ENCODE measurements around the gene STAU1. TPM values are rescaled to one million over a fixed set of nuclear protein-coding genes. Genes with fewer than 3 reads are reported as not detected.
"Not testable (repeated sequence)": the region's sequence is repeated elsewhere in the genome, so short reads cannot be mapped to it uniquely, and the experiment has no call there.

STAU1 gene
- total RNA-seq, 3 donors from 2014 or later, result 66.4 to 79.0 (median 74.2) TPM

DNA sequence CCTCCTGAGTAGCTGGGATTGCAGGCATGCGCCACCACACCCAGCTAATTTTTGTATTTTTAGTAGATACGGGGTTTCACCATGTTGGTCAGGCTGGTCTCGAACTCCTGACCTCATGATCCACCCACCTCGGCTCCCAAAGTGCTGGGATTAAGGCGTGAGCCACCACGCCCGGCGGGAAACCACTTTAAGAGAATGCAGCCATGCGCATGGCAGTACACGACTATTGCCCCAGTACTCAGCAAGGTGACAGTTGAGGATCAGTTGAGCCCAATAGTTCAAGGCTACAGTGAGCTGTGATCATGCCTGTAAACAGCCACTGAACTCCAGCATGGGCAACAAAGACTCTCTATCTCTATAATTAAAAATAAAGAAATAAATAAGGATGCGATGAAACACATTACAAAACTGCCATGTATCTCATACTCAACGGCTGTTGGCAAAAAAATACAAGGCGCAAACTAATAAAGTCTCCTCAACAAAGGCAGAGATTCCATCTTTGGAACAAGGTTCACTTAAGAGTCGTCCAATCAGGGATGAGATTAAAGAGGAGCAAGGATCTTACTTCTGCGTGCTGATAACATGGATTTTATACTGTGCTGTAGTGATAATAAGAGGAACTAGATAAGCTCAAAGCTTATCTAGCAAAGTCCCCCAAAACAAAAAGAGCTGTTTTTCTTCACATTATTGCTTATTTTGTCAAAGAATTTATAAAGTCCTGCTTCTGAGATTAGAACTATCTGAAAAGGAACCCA is 51.1 kb downstream of the STAU1 start:
- Mint-ChIP-seq H3K36me3 (ENCODE audit: insufficient read depth) (peaks cover 23% of the 10 kb centered on the region), H3K4me1 (ENCODE audit: low read depth) (peaks cover 7% of the 10 kb centered on the region), H3K4me3 (no peak overlapping the region), H3K27me3 (ENCODE audit: low read depth) (no peaks in the 10 kb centered on the region), H3K9me3 (no peaks in the 10 kb centered on the region)
- no peak for DNase-seq
- ATAC-seq, result no peak

DNA sequence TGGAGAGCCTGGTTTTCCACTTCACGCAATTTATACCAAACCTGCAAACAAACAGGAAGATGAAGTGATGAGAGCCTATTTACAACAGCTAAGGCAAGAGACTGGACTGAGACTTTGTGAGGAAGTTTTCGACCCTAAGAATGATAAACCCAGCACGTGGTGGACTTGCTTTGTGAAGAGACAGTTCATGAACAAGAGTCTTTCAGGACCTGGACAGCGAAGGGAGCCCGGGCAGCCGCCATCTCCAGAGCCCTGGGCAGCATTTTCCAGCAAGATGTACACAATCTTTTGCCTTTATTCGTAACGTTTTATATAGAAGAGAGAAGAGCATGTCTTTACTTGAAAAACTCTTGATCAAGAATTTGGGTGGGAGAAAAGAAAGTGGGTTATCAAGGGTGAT is 53.3 kb downstream of the STAU1 start:
- H3K4me3 Mint-ChIP-seq; H3K27me3 Mint-ChIP-seq (ENCODE audit: low read depth); DNase-seq; ATAC-seq; H3K4me1 Mint-ChIP-seq (ENCODE audit: low read depth); H3K9me3 Mint-ChIP-seq: not testable (repeated sequence)
- H3K36me3 Mint-ChIP-seq (ENCODE audit: insufficient read depth), result peaks cover 26% of the 10 kb centered on the region

DNA sequence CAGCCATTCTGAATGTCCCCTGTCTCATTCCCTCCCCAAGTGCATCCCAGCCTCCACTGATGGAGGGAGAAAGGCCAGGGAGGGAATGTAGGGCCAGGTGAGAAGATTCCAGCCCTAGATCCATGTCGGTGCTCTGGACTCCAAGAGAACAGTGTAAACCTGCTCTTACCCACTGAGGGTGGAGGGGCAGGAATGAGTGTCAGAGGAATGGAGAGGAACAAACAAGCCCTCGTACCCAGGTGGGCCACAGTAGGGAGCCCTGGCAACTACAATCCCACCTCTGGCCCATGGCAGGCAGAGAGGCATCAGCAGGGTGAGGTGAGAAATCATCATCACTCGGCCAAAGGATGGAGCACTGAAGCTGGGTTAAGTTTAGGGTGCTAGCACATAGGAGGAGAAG is 54.6 kb downstream of the STAU1 start:
- Mint-ChIP-seq H3K36me3 (ENCODE audit: insufficient read depth) (peaks cover 26% of the 10 kb centered on the region), H3K4me3 (no peak overlapping the region), H3K27me3 (ENCODE audit: low read depth) (no peaks in the 10 kb centered on the region), H3K9me3 (no peaks in the 10 kb centered on the region), H3K4me1 (ENCODE audit: low read depth) (peaks cover 4% of the 10 kb centered on the region)
- ATAC-seq (no peak), DNase-seq (no peak)

DNA sequence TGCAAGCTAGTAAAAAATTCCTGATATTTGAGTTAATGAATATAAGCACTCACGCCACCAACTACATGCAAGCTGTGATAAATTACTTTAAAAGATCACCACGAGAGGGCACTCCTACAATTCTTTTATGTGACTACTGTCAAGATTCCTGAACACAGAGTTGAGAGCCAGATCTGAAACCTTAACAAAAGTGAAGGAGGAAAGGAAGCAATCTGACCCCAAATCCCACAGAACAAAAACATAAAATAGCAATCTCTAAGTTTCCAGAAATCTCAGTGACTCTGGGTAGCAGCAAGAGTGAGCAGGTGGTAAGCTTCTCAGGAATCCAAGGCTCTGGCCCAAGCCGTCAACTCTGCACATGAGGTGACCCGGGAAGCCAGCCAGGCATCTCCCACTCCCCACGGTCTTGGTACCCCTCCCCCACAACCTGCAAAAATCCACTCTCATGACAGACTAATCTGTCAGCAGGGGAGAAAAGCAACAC is 55.1 kb downstream of the STAU1 start:
- DNase-seq (no peak), ATAC-seq (peak in 1 of 2 donors; percentile 50)
- Mint-ChIP-seq H3K4me3 (no peak overlapping the region), H3K36me3 (ENCODE audit: insufficient read depth) (peaks cover 26% of the 10 kb centered on the region), H3K4me1 (ENCODE audit: low read depth) (peaks cover 4% of the 10 kb centered on the region), H3K9me3 (no peaks in the 10 kb centered on the region), H3K27me3 (ENCODE audit: low read depth) (no peaks in the 10 kb centered on the region)

DNA sequence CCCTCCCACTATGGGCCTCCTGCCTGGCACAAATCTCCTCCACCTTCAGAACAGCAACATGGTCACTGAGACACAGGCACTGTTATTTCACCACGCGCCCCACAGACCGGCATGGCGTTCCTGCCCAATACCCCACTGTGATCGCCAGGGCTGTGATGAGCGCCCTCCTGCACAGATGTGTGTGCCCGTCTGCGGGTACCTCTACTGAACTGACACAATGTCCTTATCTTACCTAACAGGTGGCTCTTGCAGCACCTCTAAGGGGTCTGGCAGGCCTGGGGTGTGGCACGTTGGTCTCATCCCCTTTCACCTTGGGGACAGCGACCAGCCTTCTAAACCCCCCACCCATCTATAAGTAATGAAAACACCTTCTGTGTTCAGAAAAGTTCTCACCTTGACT is 64.2 kb downstream of the STAU1 start:
- Mint-ChIP-seq H3K9me3 (no peaks in the 10 kb centered on the region), H3K4me1 (ENCODE audit: low read depth) (peaks cover 2% of the 10 kb centered on the region)
- ATAC-seq, result no peak

DNA sequence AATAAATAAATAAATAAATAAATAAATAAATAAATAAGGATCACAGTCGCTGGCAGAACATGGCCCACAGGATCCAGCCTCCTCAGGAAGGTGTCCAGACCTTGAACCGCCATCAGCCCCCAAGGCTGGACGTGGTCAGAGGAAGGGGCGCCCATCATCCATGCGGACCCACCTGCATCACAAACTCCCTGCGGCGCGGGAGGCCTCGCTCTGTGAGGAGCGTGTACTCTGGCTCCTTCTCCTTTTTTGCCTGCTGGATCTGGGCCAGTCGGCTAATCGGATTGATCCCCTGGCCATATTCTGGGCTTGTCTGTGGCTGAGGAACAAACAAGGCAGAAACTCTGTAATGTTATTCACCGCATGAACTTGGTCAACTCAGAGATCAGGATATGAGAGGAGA is 65.2 kb downstream of the STAU1 start:
- DNase-seq, result no peak
- peaks cover 56% of the 10 kb centered on the region for H3K36me3 Mint-ChIP-seq (ENCODE audit: insufficient read depth)

More for the DNA sequence above, 64.2 kb downstream of the STAU1 start:
- Mint-ChIP-seq H3K36me3 (ENCODE audit: insufficient read depth) (peaks cover 46% of the 10 kb centered on the region), H3K27me3 (ENCODE audit: low read depth) (no peaks in the 10 kb centered on the region), H3K4me3 (no peak overlapping the region)
- DNase-seq, result no peak

DNA sequence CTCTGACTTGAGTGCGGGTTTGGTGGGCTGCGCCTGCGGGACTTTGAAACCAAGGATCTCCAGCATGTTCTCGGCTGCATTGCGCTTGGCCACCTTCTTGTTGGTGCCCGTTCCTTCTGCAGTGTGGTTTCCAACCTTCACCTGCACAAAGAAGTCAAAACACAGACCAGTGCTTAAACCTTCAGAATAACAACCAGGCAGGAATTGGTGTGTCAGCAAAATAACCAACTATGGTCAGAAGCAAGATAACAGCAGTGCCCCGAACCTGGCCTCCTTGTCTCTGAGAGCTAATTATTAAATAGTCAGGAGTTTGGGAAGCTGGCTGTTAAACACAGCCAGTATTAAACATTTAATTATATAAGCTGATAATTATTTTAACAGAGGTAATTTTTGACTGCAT is 68.1 kb downstream of the STAU1 start:
- H3K4me3 Mint-ChIP-seq, result no peak overlapping the region
- no peaks in the 10 kb centered on the region for H3K9me3 Mint-ChIP-seq
- H3K4me1 Mint-ChIP-seq (ENCODE audit: low read depth), result no peaks in the 10 kb centered on the region
- no peaks in the 10 kb centered on the region for H3K27me3 Mint-ChIP-seq (ENCODE audit: low read depth)
- no peak for DNase-seq
- no peak for ATAC-seq
- peaks cover 70% of the 10 kb centered on the region for H3K36me3 Mint-ChIP-seq (ENCODE audit: insufficient read depth)

More for the DNA sequence above, 65.2 kb downstream of the STAU1 start:
- no peak for ATAC-seq
- Mint-ChIP-seq H3K4me3 (no peak overlapping the region), H3K27me3 (ENCODE audit: low read depth) (no peaks in the 10 kb centered on the region), H3K4me1 (ENCODE audit: low read depth) (peaks cover 2% of the 10 kb centered on the region), H3K9me3 (no peaks in the 10 kb centered on the region)

DNA sequence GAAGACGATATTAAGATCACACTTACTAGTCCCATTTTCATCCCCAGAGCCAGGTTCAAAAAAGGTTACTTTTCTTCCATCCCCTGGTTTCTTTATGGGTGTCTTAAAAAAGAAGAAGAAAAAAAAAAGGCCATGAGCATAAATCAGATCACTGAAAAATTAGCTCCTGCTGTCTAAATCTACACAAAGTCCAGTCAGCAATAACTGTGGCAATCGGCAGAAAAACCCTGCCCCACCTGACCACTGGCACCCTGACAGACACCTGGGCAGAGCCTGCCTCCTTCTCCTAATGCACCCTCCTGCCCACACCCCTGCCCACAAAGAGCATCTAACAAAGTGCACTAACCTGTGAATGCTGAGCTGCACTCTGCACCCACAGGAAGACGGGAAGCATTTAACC is 69.8 kb downstream of the STAU1 start:
- ATAC-seq (no peak), DNase-seq (no peak)
- H3K4me1 Mint-ChIP-seq (ENCODE audit: low read depth), result no peaks in the 10 kb centered on the region
- H3K36me3 Mint-ChIP-seq (ENCODE audit: insufficient read depth), result peaks cover 67% of the 10 kb centered on the region
- H3K27me3 Mint-ChIP-seq (ENCODE audit: low read depth), result no peaks in the 10 kb centered on the region
- no peaks in the 10 kb centered on the region for H3K9me3 Mint-ChIP-seq
- H3K4me3 Mint-ChIP-seq, result no peak overlapping the region

DNA sequence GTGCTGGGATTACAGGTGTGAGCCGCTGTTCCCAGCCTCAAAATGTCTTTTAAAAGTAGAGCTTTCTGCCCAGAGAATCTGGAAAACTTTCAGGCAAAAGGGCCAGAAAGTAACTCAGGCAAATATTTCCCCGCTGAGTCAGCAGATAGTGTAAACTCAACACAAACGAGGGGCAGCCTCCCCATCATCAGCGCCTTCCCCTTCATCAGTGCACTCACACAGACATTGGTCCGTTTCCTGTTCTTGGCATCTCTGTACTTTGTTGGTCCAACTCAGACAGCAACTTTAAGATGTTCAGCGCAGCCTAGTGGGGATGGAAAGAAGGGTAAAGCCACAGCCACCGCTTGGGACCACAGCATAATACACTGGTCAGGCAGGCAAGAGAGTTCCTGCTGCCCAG is 72.6 kb downstream of the STAU1 start:
- Mint-ChIP-seq H3K4me3 (no peak overlapping the region), H3K4me1 (ENCODE audit: low read depth) (no peaks in the 10 kb centered on the region), H3K9me3 (no peaks in the 10 kb centered on the region), H3K27me3 (ENCODE audit: low read depth) (no peaks in the 10 kb centered on the region), H3K36me3 (ENCODE audit: insufficient read depth) (peaks cover 65% of the 10 kb centered on the region)
- DNase-seq, result no peak
- ATAC-seq, result no peak

DNA sequence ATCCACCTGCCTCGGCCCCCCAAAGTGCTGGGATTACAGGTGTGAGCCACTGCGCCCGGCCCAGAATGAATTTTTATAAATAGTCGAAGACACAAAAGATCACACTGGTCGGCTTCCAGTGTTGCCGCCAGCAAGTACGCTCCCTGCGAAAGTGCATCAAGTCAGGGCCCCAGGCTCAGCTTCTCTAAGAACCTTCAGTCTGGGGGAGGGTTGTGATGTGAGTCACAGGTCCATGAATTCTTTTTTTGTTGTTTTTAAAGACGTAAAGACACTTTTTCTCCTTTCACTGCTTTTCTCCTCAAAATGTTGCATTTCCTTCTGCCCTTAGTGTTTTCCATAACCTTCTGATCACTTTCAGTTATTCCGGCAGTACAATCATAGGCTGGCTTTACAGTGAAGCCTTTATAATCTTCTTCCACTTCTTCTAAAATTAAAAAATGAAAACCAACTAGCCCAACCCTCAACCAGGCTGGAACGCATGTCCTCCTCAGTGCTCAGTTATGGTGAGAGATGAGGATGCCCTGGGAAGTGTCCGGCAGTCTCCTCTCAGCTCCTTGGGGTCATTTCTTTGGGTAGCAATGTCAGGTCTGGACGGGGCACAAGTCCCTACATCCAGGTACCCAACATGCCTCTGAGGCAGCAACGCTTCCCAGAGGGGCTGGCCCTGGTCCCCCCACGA is 75.4 kb downstream of the STAU1 start:
- ATAC-seq (no peak), DNase-seq (no peak)
- Mint-ChIP-seq H3K4me1 (ENCODE audit: low read depth) (no peaks in the 10 kb centered on the region), H3K4me3 (no peak overlapping the region), H3K36me3 (ENCODE audit: insufficient read depth) (peaks cover 54% of the 10 kb centered on the region), H3K27me3 (ENCODE audit: low read depth) (no peaks in the 10 kb centered on the region), H3K9me3 (no peaks in the 10 kb centered on the region)

DNA sequence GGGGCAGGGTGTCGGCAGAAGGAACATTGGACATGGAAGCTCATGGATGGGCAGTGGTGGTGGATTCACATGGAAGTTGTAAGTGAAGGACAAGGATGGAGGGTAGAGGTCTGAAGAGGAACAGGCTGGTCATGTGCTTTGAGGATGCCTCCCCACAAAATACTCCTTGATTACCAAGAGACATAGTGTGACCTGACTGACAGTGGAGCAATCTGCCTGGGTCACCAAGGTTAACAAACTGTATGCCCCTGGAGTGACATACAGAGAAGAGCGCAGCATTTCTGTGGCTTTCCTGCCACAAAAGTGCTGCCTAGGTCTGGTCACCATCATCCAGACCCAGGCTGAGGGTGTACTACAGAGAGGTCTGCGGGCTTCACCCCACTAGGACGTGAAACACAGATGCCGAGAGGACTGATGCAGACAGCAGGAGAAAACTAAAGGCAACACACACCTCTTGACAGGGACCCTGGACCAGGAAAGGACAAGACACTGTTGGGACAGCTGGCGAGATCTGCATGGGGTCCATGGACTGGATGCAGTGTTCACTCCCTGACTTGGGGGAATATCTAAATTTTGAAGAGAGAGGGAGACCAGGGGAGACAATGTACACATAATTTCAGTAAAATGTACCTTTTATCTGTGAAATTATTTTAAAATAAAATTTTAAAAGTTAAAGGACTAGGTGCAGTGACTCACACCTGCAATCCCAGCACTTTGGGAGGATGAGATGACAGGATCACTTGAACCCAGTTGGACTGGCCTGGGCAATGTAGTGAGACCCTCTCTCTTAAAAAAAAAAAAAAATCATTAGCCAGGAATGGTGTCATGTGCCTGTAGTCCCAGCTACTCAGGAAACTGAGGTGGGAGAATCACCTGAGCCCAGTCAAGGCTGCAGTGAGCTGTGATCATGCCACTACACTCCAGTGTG is 77.1 kb downstream of the STAU1 start:
- no peaks in the 10 kb centered on the region for H3K4me1 Mint-ChIP-seq (ENCODE audit: low read depth)
- no peaks in the 10 kb centered on the region for H3K27me3 Mint-ChIP-seq (ENCODE audit: low read depth)

DNA sequence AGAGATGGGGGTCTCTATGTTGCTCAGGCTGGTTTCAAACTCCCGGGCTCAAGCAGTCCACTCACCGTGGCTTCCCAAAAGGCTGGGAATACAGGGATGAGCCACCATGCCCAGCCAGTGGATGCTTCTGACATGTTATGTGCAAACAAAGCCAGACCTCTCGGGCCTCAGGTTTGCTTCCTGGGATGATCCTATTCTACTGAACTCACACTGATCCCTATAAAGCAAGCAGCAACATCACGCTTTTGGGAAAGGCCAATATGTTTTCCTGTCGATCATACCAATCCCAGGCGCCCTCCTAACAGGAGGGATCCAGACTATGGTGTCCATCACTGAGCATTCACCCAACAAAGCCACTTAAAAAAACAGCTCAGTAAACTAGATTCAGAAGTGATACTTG is 81.8 kb downstream of the STAU1 start:
- H3K36me3 Mint-ChIP-seq (ENCODE audit: insufficient read depth), result peaks cover 35% of the 10 kb centered on the region

More for the DNA sequence above, 77.1 kb downstream of the STAU1 start:
- H3K36me3 Mint-ChIP-seq (ENCODE audit: insufficient read depth), result peaks cover 43% of the 10 kb centered on the region
- ATAC-seq, result no peak
- H3K4me3 Mint-ChIP-seq, result no peak overlapping the region
- DNase-seq, result no peak
- no peaks in the 10 kb centered on the region for H3K9me3 Mint-ChIP-seq

DNA sequence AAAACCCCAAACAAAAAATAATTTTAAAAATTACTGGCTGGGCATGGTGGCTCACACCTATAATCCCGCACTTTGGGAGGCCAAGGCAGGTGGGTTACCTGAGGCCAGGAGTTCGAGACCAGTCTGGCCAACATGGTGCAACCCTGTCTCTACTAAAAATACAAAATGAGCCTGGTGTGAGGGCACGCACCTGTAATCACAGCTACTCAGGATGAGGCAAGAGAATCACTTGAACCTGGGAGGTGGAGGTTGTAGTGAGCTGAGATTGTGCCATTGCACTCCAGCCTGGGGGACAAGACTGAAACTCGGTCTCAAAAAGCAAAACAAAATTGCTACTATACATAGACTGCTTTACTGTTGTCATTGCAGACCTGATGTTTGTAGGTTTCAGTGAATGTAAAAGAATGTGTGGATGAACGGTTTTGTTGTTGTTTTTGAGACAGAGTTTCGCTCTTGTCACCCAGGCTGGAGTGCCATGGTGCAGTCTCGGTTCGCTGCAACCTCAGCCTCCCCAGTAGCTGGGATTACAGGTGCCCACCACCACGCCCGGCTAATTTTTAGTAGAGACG is 83.1 kb downstream of the STAU1 start:
- not testable (repeated sequence) for H3K4me1 Mint-ChIP-seq (ENCODE audit: low read depth); ATAC-seq; H3K9me3 Mint-ChIP-seq; H3K27me3 Mint-ChIP-seq (ENCODE audit: low read depth); H3K4me3 Mint-ChIP-seq; DNase-seq
- peaks cover 31% of the 10 kb centered on the region for H3K36me3 Mint-ChIP-seq (ENCODE audit: insufficient read depth)

More for the DNA sequence above, 81.8 kb downstream of the STAU1 start:
- Mint-ChIP-seq H3K4me3 (no peak overlapping the region), H3K27me3 (ENCODE audit: low read depth) (no peaks in the 10 kb centered on the region), H3K9me3 (no peaks in the 10 kb centered on the region), H3K4me1 (ENCODE audit: low read depth) (peaks cover 1% of the 10 kb centered on the region)
- DNase-seq, result no peak
- no peak for ATAC-seq

DNA sequence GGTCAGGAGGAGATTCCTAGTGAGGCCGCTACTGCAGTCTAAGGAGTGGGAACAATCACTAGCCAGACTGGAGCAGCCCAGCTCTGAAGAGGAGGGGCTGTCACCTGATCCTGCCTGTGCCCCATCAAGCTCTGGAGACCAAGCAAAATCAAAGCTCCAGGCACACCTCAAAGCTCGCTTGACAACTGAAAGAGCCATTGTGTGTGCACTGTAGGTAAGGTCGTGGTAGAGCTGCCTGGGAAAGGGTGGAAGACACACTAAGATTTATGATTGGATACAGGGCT is 83.8 kb downstream of the STAU1 start:
- H3K4me3 Mint-ChIP-seq, result no peak overlapping the region
- DNase-seq (no peak), ATAC-seq (no peak)
- no peaks in the 10 kb centered on the region for H3K9me3 Mint-ChIP-seq
- H3K36me3 Mint-ChIP-seq (ENCODE audit: insufficient read depth), result peaks cover 27% of the 10 kb centered on the region
- H3K4me1 Mint-ChIP-seq (ENCODE audit: low read depth), result peaks cover 12% of the 10 kb centered on the region
- H3K27me3 Mint-ChIP-seq (ENCODE audit: low read depth), result no peaks in the 10 kb centered on the region
